HCT116 (cell line): ENCODE measurements around the gene RAN. TPM values are rescaled to one million over a fixed set of nuclear protein-coding genes. Genes with fewer than 3 reads are reported as not detected.
A peak's percentile ranks its signal among the peaks of the same experiment; 100 is the strongest.

Source experiments
- ATAC-seq: fragments of 200-7000 bp; cut with Tn5 transposase; 2 replicates; pipeline ENCODE4 v1.9.1; 2020; ENCODE audit warnings: mild to moderate bottlenecking, moderate library complexity
- BruUV-seq: library from RNA; stranded (reverse); fragments of 400-500 nt; replicated peaks from 2 replicates; lab custom pipeline; 2021; lab: Mats Ljungman, UMichigan
- CTCF ChIA-PET: fragments of 300-600 bp; sonication (Branson Sonifier 250); formaldehyde crosslinking; loops from one replicate; lab custom pipeline; 2021; ENCODE audit warnings: antibody characterized with exemption; lab: Charles Lee
- POLR2A ChIA-PET: fragments of 300-600, 350-600 bp; sonication (Branson Sonifier 250); formaldehyde crosslinking; loops from one replicate; lab custom pipeline; 2021; ENCODE audit warnings: antibody characterized with exemption; lab: Charles Lee
- RAD21 ChIA-PET, 2 experiments: fragments of 300-600 bp; sonication (Branson Sonifier 250); formaldehyde crosslinking; loops; one replicate each; lab custom pipeline; 2023; ENCODE audit warnings: low total read pairs in 2 of 2; ENCODE audit not compliant: uncharacterized antibody in 2 of 2, unreplicated experiment in 2 of 2, low non-redundant PET in 1 of 2; lab: Charles Lee
- DNase-seq: peaks from one replicate; pipeline ENCODE4 v3.0.0-alpha.2; 2010; ENCODE audit warnings: low read depth, low spot score
- H2AFZ ChIP-seq: fragments of 200-600 bp; shearing (Covaris generic), sonication (generic); 2 replicates; pipeline ENCODE4 v1.6.1; 2017; ENCODE audit warnings: low read depth, mixed run types, mixed read lengths, antibody characterized with exemption, low read length; ENCODE audit not compliant: poor library complexity, severe bottlenecking
- H3K27ac ChIP-seq: 2 replicates; pipeline ENCODE4 v1.5.1; 2012; ENCODE audit warnings: low read depth, low read length
- H3K27me3 ChIP-seq: fragments of 200-600 bp; sonication (generic); 2 replicates; pipeline ENCODE4 v1.6.1; 2016; ENCODE audit warnings: mixed run types, low read length, mixed read lengths; ENCODE audit not compliant: insufficient read depth
- H3K36me3 ChIP-seq, 2 experiments: fragments of 200-500 bp in 1 of 2; fragments of 200-600 bp in 1 of 2; sonication (Bioruptor generic) in 1 of 2; sonication (generic) in 1 of 2; 2 replicates each; pipeline versions ENCODE4 v1.5.1 to v1.6.1; 2014 to 2016; ENCODE audit warnings: low read length in 2 of 2, inconsistent platforms in 1 of 2, mixed read lengths in 1 of 2, mixed run types in 1 of 2; ENCODE audit not compliant: insufficient read depth in 2 of 2, control insufficient read depth in 1 of 2
- H3K4me1 ChIP-seq, 2 experiments: fragments of 200-600 bp in 1 of 2; sonication (generic) in 1 of 2; 2 replicates each; pipeline versions ENCODE4 v1.5.1 to v1.6.1; 2012 to 2017; ENCODE audit warnings: low read length in 2 of 2, inconsistent platforms in 1 of 2, mild to moderate bottlenecking in 1 of 2, mixed read lengths in 1 of 2, mixed run types in 1 of 2, moderate library complexity in 1 of 2; ENCODE audit not compliant: insufficient read depth in 2 of 2, control insufficient read depth in 1 of 2
- H3K4me2 ChIP-seq: fragments of 200-600 bp; sonication (generic); 2 replicates; pipeline ENCODE4 v1.6.1; 2017; ENCODE audit warnings: mixed run types, low read length, mixed read lengths
- H3K4me3 ChIP-seq, 2 experiments: fragments of 200-600 bp in 1 of 2; sonication (generic) in 1 of 2; replicated peaks in 1 of 2; 2 replicates each; pipeline ENCODE4 v1.5.1; 2011 to 2016; ENCODE audit warnings: low read length in 2 of 2, control low read depth in 1 of 2, low read depth in 1 of 2, mild to moderate bottlenecking in 1 of 2, mixed read lengths in 1 of 2, mixed run types in 1 of 2
- H3K79me2 ChIP-seq: fragments of 200-600 bp; sonication (generic); 2 replicates; pipeline ENCODE4 v1.6.1; 2017; ENCODE audit warnings: mild to moderate bottlenecking, mixed run types, low read length, moderate library complexity, mixed read lengths; ENCODE audit not compliant: insufficient read depth
- H3K9ac ChIP-seq: fragments of 200-600 bp; sonication (generic); 2 replicates; pipeline ENCODE4 v1.6.1; 2016; ENCODE audit warnings: low read length, mixed read lengths
- H3K9me2 ChIP-seq: fragments of 200-600 bp; sonication (generic), shearing (Covaris generic); 2 replicates; pipeline ENCODE4 v1.6.1; 2017; ENCODE audit warnings: mixed run types, mild to moderate bottlenecking, moderate library complexity; ENCODE audit not compliant: insufficient read depth
- H3K9me3 ChIP-seq, 2 experiments: fragments of 200-500 bp in 1 of 2; fragments of 200-600 bp in 1 of 2; sonication (Bioruptor generic) in 1 of 2; sonication (generic) in 1 of 2; 2 replicates each; pipeline ENCODE4 v1.6.1; 2014 to 2017; ENCODE audit warnings: low read length in 2 of 2, mixed read lengths in 2 of 2, inconsistent platforms in 1 of 2, low read depth in 1 of 2, mild to moderate bottlenecking in 1 of 2, mixed run types in 1 of 2, moderate library complexity in 1 of 2; ENCODE audit not compliant: control insufficient read depth in 1 of 2, insufficient read depth in 1 of 2
- H4K20me1 ChIP-seq: fragments of 200-600 bp; sonication (generic), shearing (Covaris generic); 2 replicates; pipeline ENCODE4 v1.6.1; 2017; ENCODE audit warnings: mixed run types, mild to moderate bottlenecking, moderate library complexity; ENCODE audit not compliant: insufficient read depth
- CBX3 ChIP-seq: IDR thresholded peaks from 2 replicates; pipeline ENCODE4 v1.6.1; 2012; ENCODE audit warnings: low read depth
- CEBPB ChIP-seq: IDR thresholded peaks from 2 replicates; pipeline ENCODE4 v1.6.1; 2012; ENCODE audit warnings: low read depth
- ELF1 ChIP-seq: IDR thresholded peaks from 2 replicates; pipeline ENCODE4 v1.6.1; 2012; ENCODE audit warnings: low read depth, borderline replicate concordance
- EZH2phosphoT487 ChIP-seq: fragments of 200-600 bp; IDR thresholded peaks from 2 replicates; pipeline ENCODE4 v1.6.1; 2018; ENCODE audit warnings: antibody characterized with exemption, borderline replicate concordance
- FOSL1 ChIP-seq: IDR thresholded peaks from 2 replicates; pipeline ENCODE4 v1.6.1; 2012; ENCODE audit warnings: low read depth
- JUND ChIP-seq: IDR thresholded peaks from 2 replicates; pipeline ENCODE4 v1.6.1; 2012
- MAX ChIP-seq: IDR thresholded peaks from 2 replicates; pipeline ENCODE4 v1.6.1; 2012
- RAD21 ChIP-seq: IDR thresholded peaks from 2 replicates; pipeline ENCODE4 v1.6.1; 2012; ENCODE audit warnings: low read depth, mild to moderate bottlenecking
- SP1 ChIP-seq: IDR thresholded peaks from 2 replicates; pipeline ENCODE4 v1.6.1; 2012; ENCODE audit warnings: low read depth
- SRF ChIP-seq: IDR thresholded peaks from 2 replicates; pipeline ENCODE4 v1.6.1; 2012; ENCODE audit warnings: low read depth
- TCF7L2 ChIP-seq: IDR thresholded peaks from 2 replicates; pipeline ENCODE4 v1.7.0; 2011; ENCODE audit warnings: borderline replicate concordance, inconsistent platforms; ENCODE audit not compliant: insufficient read depth, insufficient read length; ENCODE audit errors: extremely low read depth
- YY1 ChIP-seq: IDR thresholded peaks from 2 replicates; pipeline ENCODE4 v1.6.1; 2011; ENCODE audit warnings: low read length, low read depth, moderate library complexity, mild to moderate bottlenecking; ENCODE audit not compliant: insufficient replicate concordance; ENCODE audit errors: extremely low read depth
- ZNF274 ChIP-seq: fragments of 200-500 bp; sonication (Bioruptor generic); IDR thresholded peaks from 2 replicates; pipeline ENCODE4 v1.6.1; 2014; ENCODE audit warnings: mild to moderate bottlenecking, low read depth, low read length, inconsistent platforms
- intact Hi-C: fragments of 100-400 bp; cut with micrococcal nuclease; formaldehyde crosslinking; loops from 2 replicates; pipeline ENCODE4 v1.10.0; 2022
- total RNA-seq: library from RNA; stranded (reverse); gene quantifications from one replicate; pipeline ENCODE4 v1.2.1, GENCODE V29; 2021; ENCODE audit not compliant: unreplicated experiment
- TF ChIP-seq, protein P1 (sequence below): IDR thresholded peaks from 2 replicates; pipeline ENCODE4 v1.6.1; 2012; ENCODE audit warnings: low read depth
- TF ChIP-seq, protein P2 (sequence below), 3 experiments: fragments of 200-600 bp in 1 of 3; sonication (generic) in 1 of 3; IDR thresholded peaks in 2 of 3; conservative IDR thresholded peaks in 1 of 3; 2 replicates each; pipeline ENCODE4 v1.5.1; 2012 to 2017; ENCODE audit warnings: low read depth in 2 of 3, low read length in 2 of 3, antibody characterized with exemption in 1 of 3, borderline replicate concordance in 1 of 3, control low read depth in 1 of 3, mild to moderate bottlenecking in 1 of 3, mixed read lengths in 1 of 3, mixed run types in 1 of 3, moderate library complexity in 1 of 3; ENCODE audit not compliant: insufficient read depth in 1 of 3

Gene RAN
- total RNA-seq, 1 experiment from 2014 or later: 1,420 TPM

GRCh38 chr12:130850418-130851021 is 21.3 kb upstream of the RAN start:
- H3K36me3 ChIP-seq: no peaks in the 10 kb centered on the region
- H2AFZ ChIP-seq: peak overlapping the region; percentile 65
- CTCF ChIA-PET: no interaction called here
- H3K4me1 ChIP-seq: peaks cover 16% of the 10 kb centered on the region in 2 experiments
- intact Hi-C loops: no loop called here
- POLR2A ChIA-PET: no interaction called here
- no peak overlapping the region for H3K27ac ChIP-seq
- H4K20me1 ChIP-seq: no peaks in the 10 kb centered on the region
- H3K9ac ChIP-seq: no peak overlapping the region
- ATAC-seq (0 out of 2 replicates have a peak, but pooled peaks have one; percentile 10), DNase-seq (no peak)
- H3K79me2 ChIP-seq: no peaks in the 10 kb centered on the region
- no peaks in the 10 kb centered on the region for H3K27me3 ChIP-seq
- H3K4me2 ChIP-seq: peak overlapping the region; percentile 47
- BruUV-seq: no TSS peak
- TF ChIP-seq EZH2phosphoT487: no peak
- TF ChIP-seq MAX: no peak
- TF ChIP-seq SP1: no peak
- TF ChIP-seq, all 23 proteins: peak for 0
- Histone ChIP-seq H3K9me3 (no peaks in the 10 kb centered on the region), H3K9me2 (no peaks in the 10 kb centered on the region), H3K4me3 (no peak overlapping the region)
- RAD21 ChIA-PET: no interaction called here

GRCh38 chr12:130856088-130856487 is 15.8 kb upstream of the RAN start:
- ChIA-PET POLR2A (no interaction called here), CTCF (no interaction called here), RAD21 (no interaction called here)
- Histone ChIP-seq H2AFZ (no peak overlapping the region), H3K4me1 (no peaks in the 10 kb centered on the region), H3K9me3 (peaks cover 0 to 4% of the 10 kb centered on the region in 2 experiments; a peak in 1 of 4 replicates), H3K4me3 (no peak overlapping the region), H3K36me3 (no peaks in the 10 kb centered on the region), H3K4me2 (no peak overlapping the region), H3K27ac (no peak overlapping the region), H3K27me3 (no peaks in the 10 kb centered on the region), H3K9ac (no peak overlapping the region), H3K79me2 (no peaks in the 10 kb centered on the region), H3K9me2 (no peaks in the 10 kb centered on the region), H4K20me1 (no peaks in the 10 kb centered on the region)
- DNase-seq (no peak), ATAC-seq (no peak)
- no TSS peak for BruUV-seq
- intact Hi-C loops: no loop called here
- TF ChIP-seq, protein P1, sequence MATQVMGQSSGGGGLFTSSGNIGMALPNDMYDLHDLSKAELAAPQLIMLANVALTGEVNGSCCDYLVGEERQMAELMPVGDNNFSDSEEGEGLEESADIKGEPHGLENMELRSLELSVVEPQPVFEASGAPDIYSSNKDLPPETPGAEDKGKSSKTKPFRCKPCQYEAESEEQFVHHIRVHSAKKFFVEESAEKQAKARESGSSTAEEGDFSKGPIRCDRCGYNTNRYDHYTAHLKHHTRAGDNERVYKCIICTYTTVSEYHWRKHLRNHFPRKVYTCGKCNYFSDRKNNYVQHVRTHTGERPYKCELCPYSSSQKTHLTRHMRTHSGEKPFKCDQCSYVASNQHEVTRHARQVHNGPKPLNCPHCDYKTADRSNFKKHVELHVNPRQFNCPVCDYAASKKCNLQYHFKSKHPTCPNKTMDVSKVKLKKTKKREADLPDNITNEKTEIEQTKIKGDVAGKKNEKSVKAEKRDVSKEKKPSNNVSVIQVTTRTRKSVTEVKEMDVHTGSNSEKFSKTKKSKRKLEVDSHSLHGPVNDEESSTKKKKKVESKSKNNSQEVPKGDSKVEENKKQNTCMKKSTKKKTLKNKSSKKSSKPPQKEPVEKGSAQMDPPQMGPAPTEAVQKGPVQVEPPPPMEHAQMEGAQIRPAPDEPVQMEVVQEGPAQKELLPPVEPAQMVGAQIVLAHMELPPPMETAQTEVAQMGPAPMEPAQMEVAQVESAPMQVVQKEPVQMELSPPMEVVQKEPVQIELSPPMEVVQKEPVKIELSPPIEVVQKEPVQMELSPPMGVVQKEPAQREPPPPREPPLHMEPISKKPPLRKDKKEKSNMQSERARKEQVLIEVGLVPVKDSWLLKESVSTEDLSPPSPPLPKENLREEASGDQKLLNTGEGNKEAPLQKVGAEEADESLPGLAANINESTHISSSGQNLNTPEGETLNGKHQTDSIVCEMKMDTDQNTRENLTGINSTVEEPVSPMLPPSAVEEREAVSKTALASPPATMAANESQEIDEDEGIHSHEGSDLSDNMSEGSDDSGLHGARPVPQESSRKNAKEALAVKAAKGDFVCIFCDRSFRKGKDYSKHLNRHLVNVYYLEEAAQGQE: no peak
- TF ChIP-seq ELF1 (no peak), JUND (no peak), CEBPB (no peak), FOSL1 (no peak), ZNF274 (no peak), MAX (no peak), CBX3 (no peak), TCF7L2 (no peak), RAD21 (no peak), SP1 (no peak), SRF (no peak), YY1 (no peak)
- TF ChIP-seq, protein P2, sequence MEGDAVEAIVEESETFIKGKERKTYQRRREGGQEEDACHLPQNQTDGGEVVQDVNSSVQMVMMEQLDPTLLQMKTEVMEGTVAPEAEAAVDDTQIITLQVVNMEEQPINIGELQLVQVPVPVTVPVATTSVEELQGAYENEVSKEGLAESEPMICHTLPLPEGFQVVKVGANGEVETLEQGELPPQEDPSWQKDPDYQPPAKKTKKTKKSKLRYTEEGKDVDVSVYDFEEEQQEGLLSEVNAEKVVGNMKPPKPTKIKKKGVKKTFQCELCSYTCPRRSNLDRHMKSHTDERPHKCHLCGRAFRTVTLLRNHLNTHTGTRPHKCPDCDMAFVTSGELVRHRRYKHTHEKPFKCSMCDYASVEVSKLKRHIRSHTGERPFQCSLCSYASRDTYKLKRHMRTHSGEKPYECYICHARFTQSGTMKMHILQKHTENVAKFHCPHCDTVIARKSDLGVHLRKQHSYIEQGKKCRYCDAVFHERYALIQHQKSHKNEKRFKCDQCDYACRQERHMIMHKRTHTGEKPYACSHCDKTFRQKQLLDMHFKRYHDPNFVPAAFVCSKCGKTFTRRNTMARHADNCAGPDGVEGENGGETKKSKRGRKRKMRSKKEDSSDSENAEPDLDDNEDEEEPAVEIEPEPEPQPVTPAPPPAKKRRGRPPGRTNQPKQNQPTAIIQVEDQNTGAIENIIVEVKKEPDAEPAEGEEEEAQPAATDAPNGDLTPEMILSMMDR (IDR thresholded peaks at IDR 0.05 in 2 of 3, conservative IDR thresholded peaks at IDR 0.05 in 1 of 3; ENCODE audit: borderline replicate concordance in 1 of 3, insufficient read depth in 1 of 3, low read depth in 2 of 3, low read length in 2 of 3): no peak
